Ascending aorta (tissue), 2 donors: ENCODE data around the gene CEL. TPM values are rescaled to one million over a fixed set of nuclear protein-coding genes. Genes with fewer than 3 reads are reported as not detected.
"Not testable (repeated sequence)": the region's sequence is repeated elsewhere in the genome, so short reads cannot be mapped to it uniquely, and the experiment has no call there.

ENCODE experiments used
- DNase-seq, 2 donors: peaks; one replicate each; pipeline ENCODE4 v3.0.0-alpha.2; 2019; ENCODE audit warnings: low spot score in 2 of 2
- H3K27ac ChIP-seq, 2 donors: fragments of 200-600 bp; sonication (generic); one replicate each; pipeline ENCODE4 v1.5.1; 2016 to 2017; ENCODE audit warnings: mild to moderate bottlenecking in 1 of 2
- H3K27me3 ChIP-seq: fragments of 200-600 bp; sonication (generic); one replicate; pipeline ENCODE4 v1.5.1; 2017
- H3K36me3 ChIP-seq, 2 donors: fragments of 200-600 bp; sonication (generic); one replicate each; pipeline ENCODE4 v1.5.1; 2016
- H3K4me1 ChIP-seq, 2 donors: fragments of 200-600 bp; sonication (generic); one replicate each; pipeline ENCODE4 v1.5.1; 2016 to 2017; ENCODE audit warnings: mild to moderate bottlenecking in 1 of 2
- H3K4me3 ChIP-seq, 2 donors: fragments of 200-600 bp; sonication (generic); one replicate each; pipeline ENCODE4 v1.5.1; 2016 to 2017; ENCODE audit warnings: mild to moderate bottlenecking in 1 of 2
- H3K9me3 ChIP-seq, 2 donors: fragments of 200-600 bp; sonication (generic); one replicate each; pipeline ENCODE4 v1.5.1; 2016
- intact Hi-C: fragments of 100-400 bp; cut with DNase I; formaldehyde crosslinking; loops from one replicate; pipeline ENCODE4 v1.15.1; 2023
- total RNA-seq: library from RNA; depleted of rRNA; stranded (reverse); fragments of >200 nt; gene quantifications from one replicate; pipeline ENCODE4 v1.1.0, GENCODE V29; 2016
- TF ChIP-seq, protein P1 (sequence below), 3 experiments: fragments of 200-600 bp in 2 of 3; fragments of 450-650 bp in 1 of 3; sonication (generic) in 2 of 3; IDR thresholded peaks; one replicate each; pipeline ENCODE4 v1.5.1; 2016 to 2019; ENCODE audit warnings: antibody characterized with exemption in 3 of 3, mild to moderate bottlenecking in 1 of 3, moderate library complexity in 1 of 3

The CEL gene
- total RNA-seq, 1 donor from 2014 or later = not detected

DNA sequence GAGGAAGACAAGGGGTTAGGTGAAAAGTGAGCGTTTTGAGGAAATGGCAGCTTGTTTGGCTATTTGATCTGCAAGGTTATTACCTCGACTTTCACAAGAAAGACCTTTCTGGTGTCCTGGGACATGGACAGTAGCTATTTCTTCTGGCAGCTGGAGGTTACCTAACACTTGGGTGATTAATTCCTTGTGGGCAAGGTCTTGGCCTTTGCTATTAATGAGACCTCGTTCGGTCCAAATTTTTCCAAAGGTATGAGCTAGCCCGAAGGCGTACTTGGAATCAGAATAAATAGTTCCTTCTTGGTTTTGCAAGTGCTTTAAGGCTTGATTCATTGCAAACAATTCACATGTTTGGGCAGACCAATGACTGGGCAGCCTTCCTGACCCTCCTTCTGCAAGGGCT is 26.1 kb upstream of the CEL start:
- no peaks in the 10 kb centered on the region for H3K9me3 ChIP-seq
- intact Hi-C loops = no loop called here
- H3K27me3 ChIP-seq = no peaks in the 10 kb centered on the region
- no peak overlapping the region for H3K4me3 ChIP-seq
- H3K27ac ChIP-seq = no peak overlapping the region
- TF ChIP-seq, protein P1, sequence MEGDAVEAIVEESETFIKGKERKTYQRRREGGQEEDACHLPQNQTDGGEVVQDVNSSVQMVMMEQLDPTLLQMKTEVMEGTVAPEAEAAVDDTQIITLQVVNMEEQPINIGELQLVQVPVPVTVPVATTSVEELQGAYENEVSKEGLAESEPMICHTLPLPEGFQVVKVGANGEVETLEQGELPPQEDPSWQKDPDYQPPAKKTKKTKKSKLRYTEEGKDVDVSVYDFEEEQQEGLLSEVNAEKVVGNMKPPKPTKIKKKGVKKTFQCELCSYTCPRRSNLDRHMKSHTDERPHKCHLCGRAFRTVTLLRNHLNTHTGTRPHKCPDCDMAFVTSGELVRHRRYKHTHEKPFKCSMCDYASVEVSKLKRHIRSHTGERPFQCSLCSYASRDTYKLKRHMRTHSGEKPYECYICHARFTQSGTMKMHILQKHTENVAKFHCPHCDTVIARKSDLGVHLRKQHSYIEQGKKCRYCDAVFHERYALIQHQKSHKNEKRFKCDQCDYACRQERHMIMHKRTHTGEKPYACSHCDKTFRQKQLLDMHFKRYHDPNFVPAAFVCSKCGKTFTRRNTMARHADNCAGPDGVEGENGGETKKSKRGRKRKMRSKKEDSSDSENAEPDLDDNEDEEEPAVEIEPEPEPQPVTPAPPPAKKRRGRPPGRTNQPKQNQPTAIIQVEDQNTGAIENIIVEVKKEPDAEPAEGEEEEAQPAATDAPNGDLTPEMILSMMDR (IDR thresholded peaks at IDR 0.05) = no peak
- no peak for DNase-seq
- H3K36me3 ChIP-seq = no peaks in the 10 kb centered on the region
- H3K4me1 ChIP-seq = peaks cover 10 to 15% of the 10 kb centered on the region in 2 donors

DNA sequence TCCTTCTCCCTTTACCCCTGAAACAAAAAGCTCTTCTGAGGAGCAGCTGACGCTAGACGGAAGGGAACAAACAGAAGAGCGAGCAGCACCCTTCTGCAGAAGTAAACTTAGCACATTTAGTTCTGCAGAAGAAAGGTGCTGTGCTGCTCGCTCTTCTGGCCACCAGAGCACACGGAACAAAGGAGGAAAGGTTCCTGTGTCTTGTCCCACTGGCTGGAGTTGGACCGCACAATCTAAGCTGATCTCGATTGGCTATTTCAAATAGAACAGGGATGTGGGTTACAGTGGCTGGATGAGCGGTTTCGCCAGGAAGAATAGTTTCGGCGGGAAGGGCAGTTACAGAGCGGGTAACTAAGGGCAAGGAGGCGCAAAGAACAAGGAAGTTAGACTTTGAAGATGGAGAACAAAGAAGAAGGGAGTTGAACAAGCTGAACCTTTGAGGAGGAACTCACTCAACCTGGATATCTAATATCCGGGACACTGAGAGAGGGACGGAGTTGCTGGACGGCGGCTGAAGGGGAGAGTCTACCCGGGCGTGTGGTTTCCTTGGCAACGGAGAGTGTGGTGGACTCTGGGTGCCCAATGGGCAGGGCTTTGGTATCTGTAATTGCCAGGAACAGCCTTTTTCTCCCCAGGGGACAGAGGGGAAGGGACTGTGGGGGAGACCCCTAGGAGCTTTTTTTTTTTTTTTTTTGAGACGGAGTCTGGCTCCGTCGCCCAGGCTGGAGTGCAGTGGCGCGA is 23.8 kb upstream of the CEL start:
- H3K27ac ChIP-seq = no peak overlapping the region
- H3K4me1 ChIP-seq = no peaks in the 10 kb centered on the region
- no peak for DNase-seq
- intact Hi-C loops = no loop called here
- TF ChIP-seq, protein P1 (IDR thresholded peaks at IDR 0.05) = no peak
- H3K4me3 ChIP-seq = no peak overlapping the region
- peaks cover 13 to 14% of the 10 kb centered on the region in 2 donors for H3K36me3 ChIP-seq
- no peaks in the 10 kb centered on the region for H3K9me3 ChIP-seq
- no peaks in the 10 kb centered on the region for H3K27me3 ChIP-seq

DNA sequence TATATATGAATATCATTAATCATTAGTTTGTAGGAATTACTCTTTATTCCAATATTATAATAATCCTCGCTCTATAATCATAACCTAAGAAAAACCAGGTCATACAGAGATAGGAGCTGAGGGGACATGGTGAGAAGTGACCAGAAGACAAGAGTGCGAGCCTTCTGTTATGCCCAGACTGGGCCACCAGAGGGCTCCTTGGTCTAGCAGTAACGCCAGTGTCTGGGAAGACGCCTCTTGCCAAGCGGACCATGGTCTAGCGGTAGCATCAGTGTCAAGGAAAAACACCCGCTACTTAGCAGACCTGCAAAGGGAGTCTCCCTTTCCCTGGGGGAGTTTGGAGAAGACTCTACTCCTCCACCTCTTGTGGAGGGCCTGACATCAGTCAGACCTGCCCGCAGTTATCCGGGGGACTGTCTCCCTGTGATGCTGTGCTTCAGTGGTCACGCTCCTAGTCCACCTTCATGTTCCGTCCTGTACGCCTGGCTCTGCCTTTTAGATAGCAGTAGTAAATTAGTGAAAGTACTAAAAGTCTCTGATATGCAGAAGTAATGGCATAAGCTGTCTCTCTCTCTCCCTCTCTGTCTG is 20.8 kb upstream of the CEL start:
- DNase-seq, intact Hi-C loops, H3K4me3 ChIP-seq: not testable (repeated sequence)

DNA sequence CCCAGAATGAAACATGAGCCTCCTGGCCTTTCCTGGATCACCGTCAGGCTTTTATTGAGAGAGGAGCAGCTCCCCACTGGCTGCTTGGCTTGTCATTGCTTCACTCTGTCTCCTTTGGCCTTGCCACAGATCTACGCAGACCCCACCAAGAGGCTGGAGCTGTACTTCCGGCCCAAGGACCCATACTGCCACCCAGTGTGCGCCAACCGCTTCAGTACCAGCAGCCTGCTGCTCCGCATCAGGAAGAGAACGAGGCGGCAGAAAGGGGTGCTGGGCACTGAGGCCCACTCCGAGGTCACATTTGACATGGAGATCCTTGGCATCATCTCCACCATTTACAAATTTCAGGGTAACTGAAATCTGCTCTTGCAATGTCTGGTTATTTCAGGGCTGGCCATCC is 19.8 kb upstream of the CEL start:
- Histone ChIP-seq H3K27me3 (no peaks in the 10 kb centered on the region), H3K4me3 (no peak overlapping the region), H3K27ac (no peak overlapping the region), H3K9me3 (no peaks in the 10 kb centered on the region), H3K36me3 (peaks cover 51 to 55% of the 10 kb centered on the region in 2 donors), H3K4me1 (no peaks in the 10 kb centered on the region)
- TF ChIP-seq, protein P1 (IDR thresholded peaks at IDR 0.05) = no peak
- no peak for DNase-seq
- intact Hi-C loops = no loop called here

More for the DNA sequence above, 20.8 kb upstream of the CEL start:
- not testable (repeated sequence) for H3K27me3 ChIP-seq, H3K9me3 ChIP-seq, H3K4me1 ChIP-seq, H3K27ac ChIP-seq
- H3K36me3 ChIP-seq = peaks cover 41 to 45% of the 10 kb centered on the region in 2 donors
- TF ChIP-seq, protein P1 (IDR thresholded peaks at IDR 0.05) = peak in 2 of 3 experiments; percentile 44 to 48

DNA sequence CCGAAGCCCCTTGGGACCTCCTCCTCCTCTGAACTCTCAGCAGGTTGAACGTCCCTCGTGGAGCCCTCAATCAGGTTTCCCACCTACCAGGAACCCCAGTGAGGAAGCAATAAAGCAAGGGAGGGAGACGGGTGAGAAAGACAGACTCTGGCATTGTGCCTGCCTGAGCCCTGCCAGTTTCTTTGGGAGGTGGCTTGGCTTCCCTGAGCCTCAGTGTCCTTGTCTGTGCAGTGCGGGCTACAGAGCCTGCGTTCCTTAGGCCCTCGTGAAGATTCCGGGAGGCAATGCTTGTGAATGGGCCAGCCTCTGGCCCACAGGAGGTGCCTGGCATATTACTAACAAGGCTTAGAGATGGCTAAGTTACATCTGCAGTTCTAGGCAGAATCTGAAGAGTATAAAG is 19.1 kb upstream of the CEL start:
- intact Hi-C loops = no loop called here
- H3K36me3 ChIP-seq = peaks cover 54 to 57% of the 10 kb centered on the region in 2 donors

More for the DNA sequence above, 19.1 kb upstream of the CEL start:
- DNase-seq = no peak
- Histone ChIP-seq H3K27me3 (no peaks in the 10 kb centered on the region), H3K4me1 (no peaks in the 10 kb centered on the region), H3K4me3 (no peak overlapping the region), H3K27ac (no peak overlapping the region), H3K9me3 (no peaks in the 10 kb centered on the region)
- TF ChIP-seq, protein P1 (IDR thresholded peaks at IDR 0.05) = no peak
